ENCODE results near the gene TBC1D12.
A peak's percentile ranks its signal among the peaks of the same experiment; 100 is the strongest.
"Not testable (repeated sequence)": the region's sequence is repeated elsewhere in the genome, so short reads cannot be mapped to it uniquely, and the experiment has no call there.

The TBC1D12 gene

GRCh38 chr10:94521276-94522250, 119.2 kb downstream of the TBC1D12 start:
- H3K4me3 ChIP-seq: no peak overlapping the region
- H3K27ac ChIP-seq: no peak overlapping the region
- no peaks in the 10 kb centered on the region for H3K27me3 ChIP-seq
- H3K36me3 ChIP-seq: no peaks in the 10 kb centered on the region
- no peak overlapping the region for H3K9ac ChIP-seq
- no peaks in the 10 kb centered on the region for H3K9me3 ChIP-seq
- no peaks in the 10 kb centered on the region for H3K4me1 ChIP-seq
- no peak for TF ChIP-seq Cebpa-rat (IDR thresholded peaks at IDR 0.05)
- H3K4me2 ChIP-seq: no peak overlapping the region
- H4K20me1 ChIP-seq: no peaks in the 10 kb centered on the region

GRCh38 chr10:94524146-94524545, 121.8 kb downstream of the TBC1D12 start:
- no peaks in the 10 kb centered on the region for H3K27me3 ChIP-seq
- no peak for TF ChIP-seq Cebpa-rat (IDR thresholded peaks at IDR 0.05)
- no peaks in the 10 kb centered on the region for H4K20me1 ChIP-seq
- no peaks in the 10 kb centered on the region for H3K4me1 ChIP-seq
- no peak overlapping the region for H3K4me2 ChIP-seq
- no peaks in the 10 kb centered on the region for H3K36me3 ChIP-seq
- no peaks in the 10 kb centered on the region for H3K9me3 ChIP-seq
- H3K27ac ChIP-seq: no peak overlapping the region
- H3K9ac ChIP-seq: no peak overlapping the region
- no peak overlapping the region for H3K4me3 ChIP-seq

GRCh38 chr10:94524711-94525110, 122.4 kb downstream of the TBC1D12 start:
- Histone ChIP-seq H3K9ac (no peak overlapping the region), H3K36me3 (no peaks in the 10 kb centered on the region), H3K4me3 (no peak overlapping the region), H3K9me3 (no peaks in the 10 kb centered on the region), H3K27ac (no peak overlapping the region), H4K20me1 (no peaks in the 10 kb centered on the region), H3K27me3 (no peaks in the 10 kb centered on the region), H3K4me1 (no peaks in the 10 kb centered on the region), H3K4me2 (no peak overlapping the region)
- no peak for TF ChIP-seq Cebpa-rat (IDR thresholded peaks at IDR 0.05)

GRCh38 chr10:94531550-94531949, 129.2 kb downstream of the TBC1D12 start:
- not testable (repeated sequence) for H3K27me3 ChIP-seq, H3K4me2 ChIP-seq, H3K9me3 ChIP-seq, H4K20me1 ChIP-seq, H3K4me1 ChIP-seq, H3K27ac ChIP-seq, H3K4me3 ChIP-seq, H3K36me3 ChIP-seq, H3K9ac ChIP-seq

GRCh38 chr10:94533027-94533426, 130.7 kb downstream of the TBC1D12 start:
- Histone ChIP-seq H3K9me3 (no peaks in the 10 kb centered on the region), H3K9ac (no peak overlapping the region), H3K4me1 (no peaks in the 10 kb centered on the region), H3K27ac (no peak overlapping the region), H3K27me3 (no peaks in the 10 kb centered on the region), H4K20me1 (no peaks in the 10 kb centered on the region), H3K4me2 (no peak overlapping the region), H3K36me3 (no peaks in the 10 kb centered on the region), H3K4me3 (no peak overlapping the region)
- TF ChIP-seq Cebpa-rat (IDR thresholded peaks at IDR 0.05): no peak

GRCh38 chr10:94542282-94542681, 139.9 kb downstream of the TBC1D12 start:
- not testable (repeated sequence) for H3K9ac ChIP-seq, H3K36me3 ChIP-seq, H3K27ac ChIP-seq, H3K4me2 ChIP-seq, H4K20me1 ChIP-seq, H3K9me3 ChIP-seq, H3K27me3 ChIP-seq, H3K4me3 ChIP-seq
- H3K4me1 ChIP-seq: peaks cover 18% of the 10 kb centered on the region

- Histone ChIP-seq H3K4me3 (peak within 1 kb of the TSS; percentile 93), H3K27me3 (no peaks in the 10 kb centered on the region), H3K4me1 (peaks cover 41% of the 10 kb centered on the region), H3K9ac (peak within 1 kb of the TSS; percentile 95), H4K20me1 (0 out of 2 replicates have a peak, but pooled peaks cover 6% of the 10 kb centered on the region), H3K4me2 (peak within 1 kb of the TSS; percentile 92), H3K27ac (peak within 1 kb of the TSS; percentile 95), H3K9me3 (no peaks in the 10 kb centered on the region), H3K36me3 (peaks cover 17% of the 10 kb centered on the region; the same call in 1 of the 2 replicates)
- no peak for TF ChIP-seq Cebpa-rat (IDR thresholded peaks at IDR 0.05)
These were observed 143.2 kb downstream of the TBC1D12 start, which contains the start of gene HELLS for GRCh38 chr10:94545391-94546048. TSS of gene HELLS (plus strand) at chr10:94545788. CDS start at chr10:94545922, 134 bp downstream.

- Histone ChIP-seq H3K9me3 (no peaks in the 10 kb centered on the region), H3K27me3 (no peaks in the 10 kb centered on the region), H3K27ac (peak overlapping the region; percentile 95), H3K4me3 (peak overlapping the region; percentile 93), H3K4me1 (peaks cover 41% of the 10 kb centered on the region), H3K36me3 (peaks cover 22% of the 10 kb centered on the region), H4K20me1 (peaks cover 9% of the 10 kb centered on the region; the same call in 1 of the 2 replicates), H3K4me2 (peak overlapping the region; percentile 90), H3K9ac (peak overlapping the region; percentile 95)
- TF ChIP-seq Cebpa-rat (IDR thresholded peaks at IDR 0.05): no peak
These were observed 143.9 kb downstream of the TBC1D12 start for GRCh38 chr10:94546049-94546900.

- Histone ChIP-seq H3K4me2 (peak overlapping the region; percentile 90), H3K4me1 (peaks cover 41% of the 10 kb centered on the region), H3K4me3 (peak overlapping the region; percentile 93), H4K20me1 (peaks cover 14% of the 10 kb centered on the region; the same call in 1 of the 2 replicates), H3K36me3 (peaks cover 28% of the 10 kb centered on the region), H3K9ac (peak overlapping the region; percentile 95), H3K27me3 (no peaks in the 10 kb centered on the region), H3K27ac (peak overlapping the region; percentile 95; the same call in 1 of the 2 replicates), H3K9me3 (no peaks in the 10 kb centered on the region)
- TF ChIP-seq Cebpa-rat (IDR thresholded peaks at IDR 0.05): no peak
These were observed 144.5 kb downstream of the TBC1D12 start for GRCh38 chr10:94546901-94547185.
